Limb (tissue), 2 donors: Measurements from ENCODE around the gene RASAL1.

Experiments used
- DNase-seq, 2 donors: peaks; one replicate each; pipeline ENCODE4 v3.0.0-alpha.2; 2016; ENCODE audit errors: extremely low spot score in 2 of 2

RASAL1 gene, protein sequence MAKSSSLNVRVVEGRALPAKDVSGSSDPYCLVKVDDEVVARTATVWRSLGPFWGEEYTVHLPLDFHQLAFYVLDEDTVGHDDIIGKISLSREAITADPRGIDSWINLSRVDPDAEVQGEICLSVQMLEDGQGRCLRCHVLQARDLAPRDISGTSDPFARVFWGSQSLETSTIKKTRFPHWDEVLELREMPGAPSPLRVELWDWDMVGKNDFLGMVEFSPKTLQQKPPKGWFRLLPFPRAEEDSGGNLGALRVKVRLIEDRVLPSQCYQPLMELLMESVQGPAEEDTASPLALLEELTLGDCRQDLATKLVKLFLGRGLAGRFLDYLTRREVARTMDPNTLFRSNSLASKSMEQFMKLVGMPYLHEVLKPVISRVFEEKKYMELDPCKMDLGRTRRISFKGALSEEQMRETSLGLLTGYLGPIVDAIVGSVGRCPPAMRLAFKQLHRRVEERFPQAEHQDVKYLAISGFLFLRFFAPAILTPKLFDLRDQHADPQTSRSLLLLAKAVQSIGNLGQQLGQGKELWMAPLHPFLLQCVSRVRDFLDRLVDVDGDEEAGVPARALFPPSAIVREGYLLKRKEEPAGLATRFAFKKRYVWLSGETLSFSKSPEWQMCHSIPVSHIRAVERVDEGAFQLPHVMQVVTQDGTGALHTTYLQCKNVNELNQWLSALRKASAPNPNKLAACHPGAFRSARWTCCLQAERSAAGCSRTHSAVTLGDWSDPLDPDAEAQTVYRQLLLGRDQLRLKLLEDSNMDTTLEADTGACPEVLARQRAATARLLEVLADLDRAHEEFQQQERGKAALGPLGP

DNA sequence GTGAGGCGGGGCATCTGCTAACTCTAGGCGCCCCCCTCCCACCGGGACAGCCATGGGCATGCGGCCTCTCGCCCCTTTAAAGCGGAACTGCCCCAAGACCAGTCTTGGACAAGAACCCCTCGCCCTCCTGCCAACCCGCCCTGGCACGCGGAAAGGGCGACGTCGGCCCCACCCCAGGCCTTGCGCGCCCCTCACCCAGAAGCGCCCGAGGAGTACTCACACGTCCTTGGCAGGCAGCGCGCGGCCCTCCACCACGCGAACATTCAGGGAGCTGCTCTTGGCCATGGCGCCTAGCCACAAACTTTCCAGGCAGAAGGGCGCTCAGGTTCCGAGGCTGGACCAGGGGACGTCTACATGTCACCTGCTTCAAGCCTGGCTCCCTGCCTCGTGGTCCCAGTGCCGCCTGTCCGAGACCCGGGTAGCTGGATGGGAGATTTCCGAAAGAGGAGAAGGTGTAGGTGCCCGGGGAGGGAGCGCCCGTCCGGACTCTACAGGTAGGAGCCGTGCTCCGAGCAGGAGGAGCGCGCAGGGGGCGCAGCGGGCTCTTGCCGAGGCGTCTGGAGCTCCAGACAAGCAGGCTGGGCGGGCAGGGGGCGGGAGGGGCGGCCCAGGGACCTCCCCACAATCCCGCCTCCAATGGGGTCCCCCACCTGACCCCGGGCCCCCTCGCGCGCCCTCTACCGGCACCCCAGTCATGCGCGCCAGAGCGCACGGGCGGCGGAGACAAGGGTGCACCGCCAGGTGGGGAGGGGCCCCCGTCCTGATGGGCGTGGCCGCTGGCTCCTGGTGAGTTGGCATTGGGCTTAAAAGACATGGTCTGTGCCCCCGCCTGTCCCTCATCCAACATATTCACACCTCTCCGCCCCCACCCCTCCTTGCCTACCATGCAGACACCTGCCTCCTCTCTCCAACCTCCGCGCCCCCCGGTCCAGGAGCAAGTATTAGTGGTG lies at the start of gene RASAL1:
Gene RASAL1, minus strand, starts transcription at position 584 of the 950 bp plus-strand sequence. Its CDS starts 299 bp downstream, at position 285.
- DNase-seq = no peak

DNA sequence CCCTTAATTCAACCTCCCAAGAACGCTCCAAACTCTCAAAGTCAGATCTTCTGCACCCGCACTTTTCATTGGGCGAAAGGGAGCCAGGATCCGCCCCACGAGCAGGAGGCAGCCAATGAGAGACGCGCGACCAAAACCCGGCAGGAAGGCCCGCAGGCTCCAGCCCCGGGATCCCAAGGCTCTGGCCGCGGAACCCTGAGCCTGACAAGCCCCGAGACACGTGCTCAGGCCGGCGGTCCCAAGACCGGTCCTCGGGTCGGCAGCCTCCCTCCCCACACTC lies 49.3 kb upstream of the RASAL1 start:
- peak; percentile 91 to 92 for DNase-seq

DNA sequence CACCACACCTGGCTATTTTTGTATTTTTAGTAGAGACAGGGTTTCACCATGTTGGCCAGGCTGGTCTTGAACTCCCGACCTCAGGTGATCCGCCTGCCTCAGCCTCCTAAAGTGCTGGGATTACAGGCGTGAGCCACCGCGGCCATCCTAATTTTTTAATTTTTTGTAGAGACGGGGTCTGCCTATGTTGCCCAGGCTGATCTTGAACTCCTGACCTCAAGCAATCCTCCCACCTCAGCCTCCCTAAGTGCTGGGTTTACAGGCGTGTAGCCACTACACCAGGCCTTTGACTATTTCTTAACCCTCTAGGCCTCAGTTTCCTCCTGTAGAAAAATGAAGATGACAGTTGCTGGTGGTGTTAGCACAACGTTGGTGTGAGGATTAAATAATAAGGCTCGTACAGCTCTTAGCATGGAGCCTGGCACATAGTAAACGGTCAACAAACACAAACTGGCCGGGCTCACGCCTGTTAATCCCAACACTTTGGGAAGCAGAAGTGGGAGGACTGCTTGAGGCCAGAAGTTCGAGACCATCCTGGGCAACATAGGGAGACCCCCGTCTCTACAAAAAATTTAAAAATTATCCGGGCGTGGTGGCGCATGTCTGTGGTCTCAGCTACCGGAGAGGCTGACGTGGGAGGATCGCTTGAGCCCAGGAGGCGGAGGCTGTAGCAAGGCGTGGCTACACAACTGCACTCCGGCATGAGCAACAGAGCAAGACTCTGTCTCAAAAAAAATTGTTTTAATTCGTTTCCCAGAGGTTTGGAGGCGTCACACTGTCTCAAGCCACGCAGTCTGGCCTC lies 48.7 kb upstream of the RASAL1 start:
- no peak for DNase-seq

DNA sequence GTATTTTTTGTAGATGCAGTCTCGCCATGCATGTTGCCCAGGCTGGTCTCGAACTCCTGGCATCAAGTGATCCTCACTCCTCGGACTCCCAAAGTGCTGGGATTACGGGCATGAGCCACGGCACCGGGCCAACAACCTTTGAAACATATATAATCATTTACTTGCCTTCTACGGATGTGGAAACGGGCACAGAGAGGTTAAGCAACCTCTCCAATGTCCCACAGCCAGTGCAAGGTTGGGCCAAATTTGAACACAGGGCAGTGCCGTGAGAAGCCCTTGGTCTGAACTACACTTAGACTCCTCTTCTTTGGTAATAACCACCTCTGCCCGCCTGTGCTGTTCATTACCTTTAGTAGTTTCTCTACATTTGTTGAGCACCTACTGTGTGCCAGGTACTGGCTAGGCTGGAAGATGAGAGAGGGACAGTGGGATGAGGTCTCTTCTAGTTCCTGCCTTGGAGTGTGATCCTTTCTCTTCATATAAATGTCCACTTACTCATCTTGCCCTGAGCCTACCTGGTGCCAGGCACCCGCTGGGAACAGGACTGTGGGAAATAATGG lies 47.5 kb upstream of the RASAL1 start:
- DNase-seq = no peak

DNA sequence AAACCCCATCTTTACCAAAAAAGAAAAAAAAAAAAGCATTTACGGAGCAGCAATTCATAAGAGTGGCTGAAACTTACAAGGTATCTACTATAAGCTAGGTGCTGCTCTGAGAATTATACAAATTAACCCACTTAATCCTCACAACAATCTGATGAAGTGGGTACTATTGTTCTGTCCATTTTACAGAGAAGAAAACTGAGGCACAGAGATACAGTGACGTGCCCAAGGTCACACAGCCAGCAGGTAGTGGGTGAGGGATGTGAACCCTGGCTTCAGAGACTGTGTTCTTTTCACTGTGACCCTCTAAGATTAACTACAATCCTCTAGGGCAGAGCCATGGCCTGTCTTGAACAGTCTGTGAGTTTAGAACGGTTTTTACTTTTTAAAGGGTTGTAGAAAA lies 46.4 kb upstream of the RASAL1 start:
- DNase-seq = no peak

DNA sequence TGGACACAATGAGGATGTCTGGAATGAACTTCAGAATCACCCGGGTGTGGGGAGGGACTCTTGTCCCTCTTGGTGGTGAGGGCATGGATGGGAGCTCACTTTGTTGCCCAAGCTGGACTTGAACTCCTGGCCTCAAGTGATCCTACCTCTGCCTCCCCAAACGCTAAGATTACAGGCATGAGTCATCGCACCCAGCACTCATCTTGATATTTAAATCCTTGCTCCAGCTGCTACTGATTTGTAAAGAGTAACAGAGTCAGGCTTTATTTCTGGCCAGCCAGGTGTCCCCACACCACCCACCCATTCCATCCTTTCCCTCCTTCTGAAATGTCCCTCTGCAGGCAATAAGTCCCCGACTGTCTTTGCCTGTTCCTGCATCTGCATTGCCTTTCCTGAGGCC lies 44.8 kb upstream of the RASAL1 start:
- DNase-seq = no peak

DNA sequence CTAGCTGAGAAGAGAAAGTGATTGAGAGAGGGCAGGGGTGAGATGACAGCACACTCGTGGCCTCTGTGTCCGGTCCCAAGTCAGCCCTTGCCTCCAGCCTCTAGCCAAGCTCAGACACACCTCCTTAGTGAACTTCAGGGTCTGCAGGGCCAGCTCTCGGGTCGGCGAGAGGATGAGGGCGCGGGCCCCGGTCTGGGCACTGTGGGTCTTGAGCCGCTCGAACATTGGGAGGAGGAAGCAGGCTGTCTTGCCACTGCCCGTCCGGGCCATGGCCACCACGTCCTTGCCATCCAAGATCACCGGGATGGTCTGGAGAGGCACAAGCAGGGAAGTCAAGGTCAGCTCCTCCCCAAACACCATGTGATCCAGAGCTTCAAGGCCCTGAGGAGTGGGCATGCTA lies 43.5 kb upstream of the RASAL1 start:
- no peak for DNase-seq

DNA sequence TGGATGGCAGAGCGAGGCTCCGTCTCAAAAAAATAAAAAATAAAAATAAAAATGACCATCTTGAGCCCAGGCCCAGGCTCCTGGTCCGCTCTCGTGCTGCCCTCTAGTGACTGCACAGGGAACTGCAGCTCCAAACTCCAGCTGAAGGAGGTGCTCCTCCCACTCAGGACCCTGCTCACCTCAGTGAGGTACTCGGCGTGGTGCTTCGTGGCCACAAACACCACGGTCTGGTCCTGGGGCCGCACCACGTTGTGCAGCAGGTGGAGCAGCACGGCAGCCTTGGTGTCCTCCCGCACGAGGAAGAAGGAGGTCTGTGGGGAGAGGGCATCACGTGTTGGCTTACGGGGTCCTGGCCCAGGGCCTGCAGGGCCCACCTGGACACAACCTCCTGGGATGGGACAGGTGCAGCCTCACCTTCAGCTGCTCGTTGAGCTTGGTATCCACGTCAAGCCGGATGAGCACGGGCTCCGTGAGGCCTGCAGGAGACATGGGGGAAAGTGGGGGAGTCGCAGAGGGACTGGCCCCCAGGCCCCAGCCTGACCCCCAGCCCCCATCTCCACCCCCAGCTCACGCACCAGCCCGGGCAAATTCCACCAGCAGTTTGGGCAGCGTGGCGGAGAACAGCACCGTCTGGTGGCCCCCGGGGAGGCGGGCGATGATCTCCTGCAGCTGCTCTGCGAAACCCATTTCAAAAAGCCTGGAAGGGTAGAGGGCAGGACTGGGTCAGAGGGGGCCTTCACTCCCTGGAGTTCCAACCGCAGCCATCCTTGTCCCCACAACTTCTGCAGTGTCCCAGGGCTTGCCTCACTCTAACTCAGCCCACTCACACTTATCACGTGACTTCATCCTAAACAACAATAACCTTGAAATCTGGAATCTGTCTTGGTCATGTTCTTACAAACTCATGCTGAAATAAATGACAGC lies 39.2 kb upstream of the RASAL1 start:
- peak; percentile 40 to 87 for DNase-seq

DNA sequence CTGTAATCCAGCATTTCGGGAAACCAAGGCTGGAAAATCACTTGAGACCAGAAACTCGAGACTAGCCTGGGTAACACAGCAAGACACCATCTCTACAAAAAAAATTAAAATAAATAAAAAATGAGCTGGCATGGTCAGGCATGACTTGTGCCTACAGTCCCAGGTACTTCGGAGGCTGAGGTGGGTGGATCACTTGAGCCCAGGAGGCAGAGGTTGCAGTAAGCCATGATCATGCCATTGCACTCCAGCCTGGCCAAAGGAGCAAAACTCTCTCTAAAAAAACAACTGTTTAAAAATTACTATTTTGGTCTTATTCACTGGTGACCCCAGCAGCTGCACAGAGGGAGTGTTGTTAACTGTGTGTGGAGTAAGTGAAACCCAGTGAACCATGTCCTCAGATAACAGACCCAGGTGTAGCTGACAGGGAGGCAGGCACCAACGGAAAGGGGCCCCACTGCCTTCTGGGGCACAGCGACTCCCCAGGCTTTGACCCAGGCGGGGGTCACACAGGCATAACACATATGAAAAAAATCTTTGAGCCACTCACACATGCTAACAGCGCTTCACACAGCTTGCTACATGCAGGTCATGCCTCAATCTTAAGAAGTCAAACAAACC lies 37.6 kb upstream of the RASAL1 start:
- no peak for DNase-seq

DNA sequence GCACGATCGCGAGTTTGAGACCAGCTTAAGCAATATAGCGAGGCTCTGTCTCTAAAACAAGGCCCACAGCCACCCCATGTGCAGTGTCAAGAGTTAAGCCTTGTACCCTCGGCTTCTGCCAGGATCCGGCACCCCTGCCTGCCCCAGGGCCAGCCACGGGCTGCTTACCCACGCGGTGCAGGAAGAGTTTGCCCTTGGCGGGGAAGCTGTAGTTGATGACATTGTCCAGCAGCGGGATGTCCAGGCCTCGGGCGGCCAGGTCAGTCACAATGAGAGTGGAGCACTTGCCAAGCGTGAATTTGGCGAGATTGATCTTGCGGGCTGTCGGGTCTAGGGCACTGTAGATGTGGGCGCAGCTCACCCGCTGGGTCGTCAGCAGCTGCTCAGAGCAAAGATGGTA lies 36.6 kb upstream of the RASAL1 start:
- peak in 1 of 2 donors; percentile 15 for DNase-seq

DNA sequence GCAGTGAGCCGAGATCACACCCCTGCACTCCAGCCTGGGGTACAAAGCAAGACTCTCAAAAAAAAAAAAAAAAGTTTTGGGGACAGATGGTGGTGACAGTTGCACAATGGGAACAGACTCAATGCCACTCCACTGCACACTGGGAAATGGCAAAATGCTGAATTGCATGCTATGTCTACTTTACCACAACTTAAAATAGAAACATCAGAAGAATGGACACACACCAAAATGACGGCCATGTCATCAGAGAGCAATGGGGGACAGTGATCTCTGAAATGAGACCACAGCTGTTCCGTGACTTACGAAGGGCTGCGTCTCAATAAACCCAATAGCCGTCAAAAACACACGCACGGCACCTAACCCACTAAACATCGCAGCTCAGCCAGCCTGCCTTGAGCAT lies 36.0 kb upstream of the RASAL1 start:
- no peak for DNase-seq

DNA sequence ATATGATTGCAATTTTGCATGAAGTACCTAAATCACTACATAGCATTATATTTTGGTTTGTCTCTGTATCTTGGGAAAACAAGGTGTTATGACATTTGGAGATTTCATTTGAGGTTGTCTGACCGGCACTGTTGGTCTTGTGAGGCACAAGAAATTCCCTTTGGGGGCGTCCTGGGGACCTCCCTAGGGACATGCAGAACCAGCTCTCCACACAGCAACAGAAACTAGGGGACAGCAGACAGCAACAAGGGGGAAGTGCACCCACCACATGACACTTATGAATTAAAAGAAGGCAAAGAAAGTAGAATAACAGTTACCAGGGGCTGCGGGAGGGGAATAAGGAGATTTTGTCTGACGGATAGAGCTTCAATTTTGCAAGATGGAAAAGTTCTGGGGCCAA lies 35.4 kb upstream of the RASAL1 start:
- no peak for DNase-seq

DNA sequence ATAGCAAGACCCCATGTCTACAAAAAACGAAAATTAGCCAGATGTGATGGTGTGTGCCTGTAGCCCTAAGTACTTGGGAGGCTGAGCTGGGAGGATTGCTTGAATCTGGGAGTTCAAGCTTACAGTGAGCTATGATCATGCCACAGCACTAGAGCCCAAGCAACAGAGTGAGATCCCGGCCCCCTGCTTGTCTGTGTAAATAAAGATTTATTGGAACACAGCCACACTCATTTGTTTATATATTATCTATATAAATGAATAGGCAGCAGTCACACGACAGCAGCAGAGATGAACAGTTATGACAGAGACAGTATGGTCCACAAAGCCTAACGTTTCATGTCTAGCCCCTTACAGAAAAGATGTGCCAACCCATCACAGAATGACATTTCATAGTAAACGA lies 34.9 kb upstream of the RASAL1 start:
- DNase-seq = no peak

DNA sequence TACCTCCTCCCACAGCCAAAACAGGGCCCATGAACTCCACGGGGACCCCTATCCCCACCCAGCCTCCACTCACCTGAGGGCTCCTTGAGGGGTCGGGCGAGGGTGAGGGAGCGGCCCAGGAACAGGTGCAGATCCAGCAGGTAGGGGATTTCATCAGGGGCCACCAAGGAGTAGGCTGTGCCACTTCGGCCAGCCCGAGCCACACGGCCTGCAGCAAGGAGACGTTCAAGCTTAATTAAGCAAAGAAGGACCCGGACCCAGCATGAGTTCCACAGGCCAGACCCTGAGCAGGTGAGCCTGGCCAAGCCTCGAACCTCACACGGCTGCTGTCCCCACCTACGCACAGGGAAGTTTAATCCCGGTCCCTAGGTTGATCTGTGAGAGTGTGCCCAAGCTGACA lies 34.1 kb upstream of the RASAL1 start:
- DNase-seq = no peak

DNA sequence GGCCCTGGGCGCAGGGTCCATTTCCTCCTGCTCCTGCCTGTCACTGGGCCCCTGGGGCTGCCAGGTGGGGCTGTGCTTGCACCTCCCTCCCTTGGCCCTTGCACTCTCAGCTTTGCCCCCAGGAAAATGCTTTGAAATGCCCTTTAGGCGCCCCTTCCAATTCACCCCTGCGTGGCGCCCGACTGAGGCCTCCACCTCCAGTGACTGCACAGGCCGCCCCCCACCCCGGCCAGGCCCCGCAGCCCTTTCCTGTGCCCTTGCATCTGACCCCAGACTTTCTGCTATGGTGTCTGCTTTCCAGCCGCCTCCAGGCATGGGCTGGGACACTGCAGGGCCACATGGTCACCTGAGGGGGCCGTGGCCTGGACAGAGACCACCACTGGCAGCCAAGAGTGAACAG lies 32.3 kb upstream of the RASAL1 start:
- DNase-seq = no peak

DNA sequence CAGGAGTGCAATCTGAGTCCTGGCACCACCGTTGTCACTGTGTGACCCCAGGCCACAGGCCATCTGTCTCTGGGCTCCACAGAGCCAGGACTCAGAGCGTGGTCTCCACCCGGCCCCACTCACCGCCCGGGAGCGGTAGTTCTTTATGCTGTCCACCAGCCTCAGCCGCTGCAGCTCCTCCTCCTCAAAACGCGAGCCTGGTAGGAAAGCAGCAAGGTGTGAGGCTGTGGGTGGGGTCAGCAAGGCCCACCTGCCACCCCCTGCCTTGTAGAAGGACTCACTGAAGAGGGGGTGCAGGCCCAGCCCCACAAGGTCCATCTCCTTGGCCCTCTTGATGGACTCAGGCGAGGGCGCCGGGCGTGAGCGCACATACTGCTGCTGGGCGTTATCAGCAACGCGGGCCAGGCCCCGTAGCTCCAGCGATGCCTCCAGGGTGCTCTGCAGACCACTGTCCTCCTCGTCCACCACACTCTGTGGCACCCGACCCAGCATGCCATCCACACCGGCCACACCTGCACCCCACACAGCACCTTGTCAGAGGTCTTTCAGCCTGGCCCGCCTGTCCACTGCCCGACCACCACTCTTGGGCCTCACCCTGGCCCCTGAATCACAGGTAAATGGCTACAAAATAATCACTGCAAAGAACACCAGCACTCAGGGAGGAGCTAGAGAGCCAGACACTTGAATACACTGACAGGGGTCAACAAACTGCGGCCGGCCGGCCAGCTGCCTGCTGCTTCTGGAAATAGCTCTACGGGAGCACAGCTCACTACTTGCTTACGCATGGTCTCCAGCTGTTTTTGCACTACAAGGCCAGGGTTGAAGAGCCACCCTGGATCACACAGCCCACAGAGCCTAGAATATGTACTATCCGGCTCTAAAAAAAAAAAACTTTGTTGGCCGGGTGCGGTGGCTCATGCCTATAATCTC lies 30.2 kb upstream of the RASAL1 start:
- DNase-seq = no peak

DNA sequence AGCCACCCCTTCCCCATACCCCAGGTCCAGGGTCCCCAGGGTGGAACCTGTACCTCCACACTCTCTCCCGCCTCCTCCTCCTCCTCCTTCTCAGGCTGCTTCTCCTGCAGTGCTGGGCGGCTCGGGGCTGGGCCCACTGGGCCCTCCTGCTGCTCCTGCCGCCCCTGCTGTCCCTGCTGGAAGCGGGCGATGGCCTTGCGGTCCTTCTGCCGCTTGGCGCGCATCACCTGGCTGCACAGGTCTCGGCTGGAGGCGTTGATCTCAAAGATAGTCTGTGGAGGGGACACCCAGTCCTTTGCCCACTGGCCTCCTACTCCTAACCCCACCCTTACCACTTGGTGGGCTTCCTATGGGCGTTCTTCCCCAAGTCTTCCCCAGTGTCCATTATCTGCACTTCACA lies 28.5 kb upstream of the RASAL1 start:
- DNase-seq = no peak

DNA sequence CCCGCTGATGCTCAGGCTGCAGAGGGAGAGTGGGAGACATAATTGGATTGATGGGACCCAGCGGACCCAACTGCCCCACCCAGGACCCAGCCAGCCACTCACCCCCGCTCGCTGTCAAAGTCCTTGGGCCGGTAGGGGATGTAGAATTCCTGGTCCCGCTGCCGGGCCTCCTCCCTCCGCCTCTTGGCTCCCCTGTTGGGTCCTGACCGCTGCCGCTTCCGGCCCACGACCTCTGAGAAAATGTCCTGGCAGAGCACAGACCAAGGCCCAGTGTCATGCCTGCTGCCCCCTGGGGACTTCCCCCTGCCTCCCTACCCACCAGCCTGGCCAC lies 27.4 kb upstream of the RASAL1 start:
- DNase-seq = no peak
